GM12878 (cell line): ENCODE measurements around the gene FBLN1. TPM values are rescaled to one million over a fixed set of nuclear protein-coding genes. Genes with fewer than 3 reads are reported as not detected.

Experiments
- ATAC-seq: fragments of 200-7000 bp; cut with Tn5 transposase; 3 replicates; pipeline ENCODE4 v1.9.1; 2020; ENCODE audit warnings: mild to moderate bottlenecking, moderate library complexity
- BruUV-seq: library from RNA; stranded (reverse); fragments of 400-500 nt; replicated peaks from 2 replicates; lab custom pipeline; 2021; lab: Mats Ljungman, UMichigan
- CTCF ChIA-PET: fragments of 300-600 bp; sonication (Branson Sonifier 250); formaldehyde crosslinking; extraction: SDS; loops from one replicate; lab custom pipeline; 2021; ENCODE audit warnings: inconsistent platforms; lab: Yijun Ruan, JAX
- POLR2A ChIA-PET: fragments of 350-600 bp; formaldehyde crosslinking; extraction: SDS; loops from one replicate; lab custom pipeline; 2021; ENCODE audit warnings: inconsistent platforms; lab: Charles Lee
- RAD21 ChIA-PET: fragments of 300-600 bp; sonication (Branson Sonifier 250); formaldehyde crosslinking; loops from one replicate; lab custom pipeline; 2023; ENCODE audit warnings: antibody characterized with exemption; ENCODE audit not compliant: unreplicated experiment; lab: Charles Lee
- SMC1A ChIA-PET: fragments of 300-600 bp; sonication (Branson Sonifier 250); formaldehyde crosslinking; loops from one replicate; lab custom pipeline; 2023; ENCODE audit not compliant: unreplicated experiment, uncharacterized antibody; lab: Charles Lee
- DNase-seq: peaks from one replicate; pipeline ENCODE4 v3.0.0-alpha.2; 2011; ENCODE audit warnings: low read depth, low spot score
- FAIRE-seq: peaks from 3 replicates; lab custom pipeline; 2011; peaks lifted over from hg19 to GRCh38; lab: Jason Lieb, UNC
- H2AFZ ChIP-seq: 2 replicates; pipeline ENCODE4 v1.6.0; 2011; ENCODE audit warnings: low read depth, low read length, control low read depth; ENCODE audit not compliant: control insufficient read depth
- H3K27ac ChIP-seq: 2 replicates; pipeline ENCODE4 v1.5.1; 2011; ENCODE audit warnings: control low read depth; ENCODE audit not compliant: control insufficient read depth, insufficient read depth
- H3K27me3 ChIP-seq, 2 experiments: replicated peaks in 1 of 2; 2 replicates each; pipeline versions ENCODE4 v1.6.0 to v1.6.1; 2011; ENCODE audit warnings: low read length in 1 of 2; ENCODE audit not compliant: control insufficient read depth in 2 of 2, insufficient read depth in 2 of 2
- H3K36me3 ChIP-seq, 2 experiments: 2 replicates each; pipeline ENCODE4 v1.5.1; 2011; ENCODE audit warnings: low read length in 1 of 2; ENCODE audit not compliant: control insufficient read depth in 2 of 2, insufficient read depth in 2 of 2
- H3K4me1 ChIP-seq: 2 replicates; pipeline ENCODE4 v1.6.1; 2011; ENCODE audit warnings: mild to moderate bottlenecking, low read length, moderate library complexity, mixed read lengths; ENCODE audit not compliant: control insufficient read depth, insufficient read depth
- H3K4me2 ChIP-seq: 2 replicates; pipeline ENCODE4 v1.6.0; 2011; ENCODE audit warnings: control low read depth; ENCODE audit not compliant: control insufficient read depth, insufficient read depth
- H3K4me3 ChIP-seq: fragments of 200-600 bp; sonication (generic); 2 replicates; pipeline ENCODE4 v1.5.1; 2016
- H3K79me2 ChIP-seq: 2 replicates; pipeline ENCODE4 v1.6.0; 2011; ENCODE audit warnings: low read length; ENCODE audit not compliant: control insufficient read depth, insufficient read depth
- H3K9ac ChIP-seq: 2 replicates; pipeline ENCODE4 v1.8.0; 2011; ENCODE audit warnings: low read length, control low read depth, mixed read lengths; ENCODE audit not compliant: control insufficient read depth, insufficient read depth
- H3K9me3 ChIP-seq: replicated peaks from 3 replicates; pipeline ENCODE4 v1.5.1; 2011; ENCODE audit warnings: mild to moderate bottlenecking, low read length; ENCODE audit not compliant: control insufficient read depth, insufficient read depth
- H4K20me1 ChIP-seq: 2 replicates; pipeline ENCODE4 v1.6.0; 2011; ENCODE audit not compliant: control insufficient read depth, insufficient read depth
- POLR2A ChIP-seq: IDR thresholded peaks from 2 replicates; pipeline ENCODE4 v1.6.1; 2011; ENCODE audit warnings: low read depth, mild to moderate bottlenecking, low read length
- STAT1 ChIP-seq: fragments of 450-650 bp; conservative IDR thresholded peaks from 2 replicates; pipeline ENCODE4 v1.6.1; 2014; ENCODE audit warnings: antibody characterized with exemption, mild to moderate bottlenecking
- WRNIP1 ChIP-seq: IDR thresholded peaks from 2 replicates; pipeline ENCODE4 v1.6.1; 2011; ENCODE audit warnings: low read depth, low read length, improper control_type of control experiment, borderline replicate concordance
- ZBED1 ChIP-seq: IDR thresholded peaks from 2 replicates; pipeline ENCODE4 v1.6.1; 2016; ENCODE audit warnings: borderline replicate concordance
- ZSCAN29 ChIP-seq: fragments of 450-650 bp; IDR thresholded peaks from 2 replicates; pipeline ENCODE4 v1.6.1; 2017; ENCODE audit warnings: mild to moderate bottlenecking, moderate library complexity
- WGBS: methylation state at CpG from one replicate; pipeline ENCODE4 v1.1.6; 2016; ENCODE audit warnings: low lambda C conversion rate; ENCODE audit not compliant: insufficient replicate concordance, insufficient coverage; ENCODE audit errors: missing lambda C conversion rate; 5-methylcytosine and 5-hydroxymethylcytosine counted together
- in situ Hi-C: fragments of 300-500 bp; cut with MboI; formaldehyde crosslinking; loops from 9 replicates; pipeline ENCODE4 v1.14.3; 2018; ENCODE audit warnings: mixed read lengths
- intact Hi-C: fragments of 100-400 bp; cut with micrococcal nuclease; formaldehyde crosslinking; loops from one replicate; pipeline ENCODE4 v1.14.2; 2022; ENCODE audit not compliant: unreplicated experiment
- polyA plus RNA-seq, 11 experiments: library from polyadenylated mRNA; depleted of rRNA in 4 of 11; unstranded in 6 of 11; stranded (reverse) in 5 of 11; fragments of >200 nt; fragmentation: Nextera tagmentation in 4 of 11; fragmentation: Illumina TruSeq in 1 of 11; extraction: Ambion mirVana in 4 of 11; extraction: Trizol in 1 of 11; gene quantifications; 1 replicate in 1 of 11; 2 replicates in 10 of 11; pipeline versions ENCODE4 v1.2.1 to v1.2.3, GENCODE V29; 2011 to 2016; ENCODE audit warnings: inconsistent platforms in 2 of 11, missing spikeins in 2 of 11, low read depth in 1 of 11
- total RNA-seq, 4 experiments: library from RNA; depleted of rRNA in 3 of 4; stranded (reverse); fragments of >200 nt in 3 of 4; fragmentation: Illumina TruSeq in 1 of 4; extraction: Trizol in 1 of 4; gene quantifications; 2 replicates each; pipeline versions ENCODE4 v1.2.1 to v1.2.3, GENCODE V29; 2013 to 2021
- TF ChIP-seq, protein P1 (sequence below): IDR thresholded peaks from 2 replicates; pipeline ENCODE4 v1.6.1; 2012; ENCODE audit warnings: low read length, inconsistent platforms
- TF ChIP-seq, protein P2 (sequence below): fragments of 450-650 bp; IDR thresholded peaks from 2 replicates; pipeline ENCODE4 v1.6.1; 2017; ENCODE audit warnings: low read depth, mild to moderate bottlenecking, moderate library complexity
- TF ChIP-seq, protein P3 (sequence below): fragments of 450-650 bp; IDR thresholded peaks from 2 replicates; pipeline ENCODE4 v1.6.1; 2014; ENCODE audit warnings: mild to moderate bottlenecking

The FBLN1 gene
- total and polyA plus RNA-seq, 10 of the 15 experiments (the other 5 are each of a cell fraction or from before 2014, with no cell fraction given), result 0.20 to 0.51 TPM; not detected in 8

DNA sequence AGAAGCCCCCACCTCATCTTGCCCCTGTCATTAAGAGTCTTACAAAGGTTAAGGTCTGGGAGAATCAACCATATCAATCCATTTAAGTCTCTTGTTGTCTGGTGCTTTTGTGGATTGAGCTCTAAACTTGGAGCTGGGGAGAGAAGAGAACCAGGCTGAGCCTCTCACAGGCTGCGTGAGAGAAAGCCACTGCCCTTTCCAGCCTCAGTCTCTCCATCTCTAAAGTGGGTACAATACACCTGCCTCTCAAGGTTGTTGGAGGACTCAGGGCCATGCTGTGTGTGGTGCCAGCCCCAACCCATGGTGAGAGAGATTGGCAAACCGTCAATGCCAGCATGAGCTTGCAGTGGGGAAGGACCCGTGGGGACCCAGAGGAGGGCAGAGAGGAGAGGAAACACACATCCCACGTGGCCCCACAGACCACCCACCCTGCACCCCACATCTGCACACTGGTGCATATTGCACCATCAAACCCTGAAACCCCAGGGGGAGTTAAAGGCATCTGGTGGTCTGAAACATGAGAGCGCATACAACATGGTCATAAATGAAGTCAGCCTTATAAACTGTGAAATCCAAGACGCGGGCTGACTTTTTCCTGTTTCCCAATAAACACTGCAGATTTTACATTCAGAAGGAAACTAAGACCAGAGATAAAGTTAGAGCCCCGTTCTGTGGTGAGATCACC, 27.5 kb upstream of the FBLN1 start:
- no peak overlapping the region for H2AFZ ChIP-seq
- ATAC-seq (no peak), DNase-seq (no peak), FAIRE-seq (no peak)
- no peaks in the 10 kb centered on the region for H3K79me2 ChIP-seq
- no peaks in the 10 kb centered on the region for H3K36me3 ChIP-seq
- H3K4me2 ChIP-seq, result no peak overlapping the region
- 21% methylated on average over 8 of the region's 8 CpGs for WGBS
- H3K9ac ChIP-seq, result no peak overlapping the region
- peaks cover 0 to 2% of the 10 kb centered on the region in 2 experiments; a peak in 2 of 4 replicates for H3K27me3 ChIP-seq
- H3K9me3 ChIP-seq, result no peaks in the 10 kb centered on the region
- SMC1A ChIA-PET, result no interaction called here
- intact Hi-C loops, result no loop called here
- CTCF ChIA-PET, result no interaction called here
- RAD21 ChIA-PET, result no interaction called here
- no peak for TF ChIP-seq POLR2A
- TF ChIP-seq, protein P1, sequence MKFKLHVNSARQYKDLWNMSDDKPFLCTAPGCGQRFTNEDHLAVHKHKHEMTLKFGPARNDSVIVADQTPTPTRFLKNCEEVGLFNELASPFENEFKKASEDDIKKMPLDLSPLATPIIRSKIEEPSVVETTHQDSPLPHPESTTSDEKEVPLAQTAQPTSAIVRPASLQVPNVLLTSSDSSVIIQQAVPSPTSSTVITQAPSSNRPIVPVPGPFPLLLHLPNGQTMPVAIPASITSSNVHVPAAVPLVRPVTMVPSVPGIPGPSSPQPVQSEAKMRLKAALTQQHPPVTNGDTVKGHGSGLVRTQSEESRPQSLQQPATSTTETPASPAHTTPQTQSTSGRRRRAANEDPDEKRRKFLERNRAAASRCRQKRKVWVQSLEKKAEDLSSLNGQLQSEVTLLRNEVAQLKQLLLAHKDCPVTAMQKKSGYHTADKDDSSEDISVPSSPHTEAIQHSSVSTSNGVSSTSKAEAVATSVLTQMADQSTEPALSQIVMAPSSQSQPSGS, result no peak
- TF ChIP-seq, protein P2, sequence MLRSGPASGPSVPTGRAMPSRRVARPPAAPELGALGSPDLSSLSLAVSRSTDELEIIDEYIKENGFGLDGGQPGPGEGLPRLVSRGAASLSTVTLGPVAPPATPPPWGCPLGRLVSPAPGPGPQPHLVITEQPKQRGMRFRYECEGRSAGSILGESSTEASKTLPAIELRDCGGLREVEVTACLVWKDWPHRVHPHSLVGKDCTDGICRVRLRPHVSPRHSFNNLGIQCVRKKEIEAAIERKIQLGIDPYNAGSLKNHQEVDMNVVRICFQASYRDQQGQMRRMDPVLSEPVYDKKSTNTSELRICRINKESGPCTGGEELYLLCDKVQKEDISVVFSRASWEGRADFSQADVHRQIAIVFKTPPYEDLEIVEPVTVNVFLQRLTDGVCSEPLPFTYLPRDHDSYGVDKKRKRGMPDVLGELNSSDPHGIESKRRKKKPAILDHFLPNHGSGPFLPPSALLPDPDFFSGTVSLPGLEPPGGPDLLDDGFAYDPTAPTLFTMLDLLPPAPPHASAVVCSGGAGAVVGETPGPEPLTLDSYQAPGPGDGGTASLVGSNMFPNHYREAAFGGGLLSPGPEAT, result no peak
- TF ChIP-seq WRNIP1, result no peak
- no peak for TF ChIP-seq STAT1
- TF ChIP-seq, protein P3, sequence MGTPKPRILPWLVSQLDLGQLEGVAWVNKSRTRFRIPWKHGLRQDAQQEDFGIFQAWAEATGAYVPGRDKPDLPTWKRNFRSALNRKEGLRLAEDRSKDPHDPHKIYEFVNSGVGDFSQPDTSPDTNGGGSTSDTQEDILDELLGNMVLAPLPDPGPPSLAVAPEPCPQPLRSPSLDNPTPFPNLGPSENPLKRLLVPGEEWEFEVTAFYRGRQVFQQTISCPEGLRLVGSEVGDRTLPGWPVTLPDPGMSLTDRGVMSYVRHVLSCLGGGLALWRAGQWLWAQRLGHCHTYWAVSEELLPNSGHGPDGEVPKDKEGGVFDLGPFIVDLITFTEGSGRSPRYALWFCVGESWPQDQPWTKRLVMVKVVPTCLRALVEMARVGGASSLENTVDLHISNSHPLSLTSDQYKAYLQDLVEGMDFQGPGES, result no peak
- no peak for TF ChIP-seq ZBED1
- TF ChIP-seq ZSCAN29, result no peak
- no peaks in the 10 kb centered on the region for H4K20me1 ChIP-seq
- H3K27ac ChIP-seq, result no peak overlapping the region
- no peaks in the 10 kb centered on the region for H3K4me1 ChIP-seq
- in situ Hi-C loops, result no loop called here
- no TSS peak for BruUV-seq
- POLR2A ChIA-PET, result no interaction called here
- H3K4me3 ChIP-seq, result no peak overlapping the region
